ENCODE results near the gene ZNF653.
A peak's percentile ranks its signal among the peaks of the same experiment; 100 is the strongest.

The ZNF653 gene

GRCh38 chr19:11446271-11446651 is 59.4 kb downstream of the ZNF653 start:
- in situ Hi-C loops (cut with MboI; ENCODE audit: low pct_unique_long_range_greater_than_20kb, low sequenced_read_pairs, unreplicated experiment), result no loop called here

GRCh38 chr19:11445141-11445540 is 60.5 kb downstream of the ZNF653 start:
- in situ Hi-C loops (cut with MboI; ENCODE audit: low pct_unique_long_range_greater_than_20kb, low sequenced_read_pairs, unreplicated experiment), result no loop called here
- no peak for TF ChIP-seq CTCF (IDR thresholded peaks at IDR 0.05; ENCODE audit: extremely low read depth, insufficient read depth, missing control alignments)
- DNase-seq (ENCODE audit: low spot score), result no peak

More at GRCh38 chr19:11446271-11446651, 59.4 kb downstream of the ZNF653 start:
- TF ChIP-seq CTCF (IDR thresholded peaks at IDR 0.05; ENCODE audit: extremely low read depth, insufficient read depth, missing control alignments), result no peak
- DNase-seq (ENCODE audit: low spot score), result no peak

- no peak for DNase-seq (ENCODE audit: low spot score)
- in situ Hi-C loops (cut with MboI; ENCODE audit: low pct_unique_long_range_greater_than_20kb, low sequenced_read_pairs, unreplicated experiment), result no loop called here
- no peak for TF ChIP-seq CTCF (IDR thresholded peaks at IDR 0.05; ENCODE audit: extremely low read depth, insufficient read depth, missing control alignments)
Measured at GRCh38 chr19:11444059-11444458, 61.6 kb downstream of the ZNF653 start.

DNA sequence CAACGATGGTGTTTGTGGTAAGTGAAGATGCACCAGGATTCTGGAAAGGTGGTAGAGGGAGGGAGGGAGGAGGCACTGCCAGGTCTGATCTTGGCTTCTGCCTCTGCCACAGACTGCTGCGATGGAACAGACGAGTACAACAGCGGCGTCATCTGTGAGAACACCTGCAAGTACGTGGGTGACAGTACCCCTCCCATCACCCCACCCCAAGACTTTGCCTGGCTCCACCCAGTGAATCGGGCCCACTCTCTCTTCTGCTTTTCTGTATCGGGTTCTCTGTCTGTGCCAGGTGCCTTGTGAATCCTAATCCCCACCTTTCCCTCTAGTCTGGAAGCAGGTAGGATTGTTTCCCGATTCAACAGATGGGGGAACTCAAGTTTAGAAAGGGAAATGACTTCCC is 67.7 kb downstream of the ZNF653 start:
- TF ChIP-seq CTCF (IDR thresholded peaks at IDR 0.05; ENCODE audit: extremely low read depth, insufficient read depth, missing control alignments), result no peak
- DNase-seq (ENCODE audit: low spot score), result no peak
- in situ Hi-C loops (cut with MboI; ENCODE audit: low pct_unique_long_range_greater_than_20kb, low sequenced_read_pairs, unreplicated experiment), result no loop called here

- TF ChIP-seq CTCF (IDR thresholded peaks at IDR 0.05; ENCODE audit: extremely low read depth, insufficient read depth, missing control alignments), result no peak
- no peak for DNase-seq (ENCODE audit: low spot score)
- in situ Hi-C loops (cut with MboI; ENCODE audit: low pct_unique_long_range_greater_than_20kb, low sequenced_read_pairs, unreplicated experiment), result no loop called here
Measured at GRCh38 chr19:11435833-11436313, 69.8 kb downstream of the ZNF653 start.

- peak; percentile 87 for TF ChIP-seq CTCF (IDR thresholded peaks at IDR 0.05; ENCODE audit: extremely low read depth, insufficient read depth, missing control alignments)
- in situ Hi-C loops (cut with MboI; ENCODE audit: low pct_unique_long_range_greater_than_20kb, low sequenced_read_pairs, unreplicated experiment), result no loop called here
- DNase-seq (ENCODE audit: low spot score), result peak; percentile 99
Measured at GRCh38 chr19:11435057-11435832, 70.4 kb downstream of the ZNF653 start, which contains the start of the genes ODAD3 and PRKCSH. Gene ODAD3 (minus strand): TSS chr19:11435121. CDS start chr19:11435016, 105 bp downstream. Gene PRKCSH (plus strand): TSS chr19:11435635. CDS start chr19:11436118, 483 bp downstream.

Data from GM13977 (cell line).